ENCODE measurements around the gene ZNF133.

DNA sequence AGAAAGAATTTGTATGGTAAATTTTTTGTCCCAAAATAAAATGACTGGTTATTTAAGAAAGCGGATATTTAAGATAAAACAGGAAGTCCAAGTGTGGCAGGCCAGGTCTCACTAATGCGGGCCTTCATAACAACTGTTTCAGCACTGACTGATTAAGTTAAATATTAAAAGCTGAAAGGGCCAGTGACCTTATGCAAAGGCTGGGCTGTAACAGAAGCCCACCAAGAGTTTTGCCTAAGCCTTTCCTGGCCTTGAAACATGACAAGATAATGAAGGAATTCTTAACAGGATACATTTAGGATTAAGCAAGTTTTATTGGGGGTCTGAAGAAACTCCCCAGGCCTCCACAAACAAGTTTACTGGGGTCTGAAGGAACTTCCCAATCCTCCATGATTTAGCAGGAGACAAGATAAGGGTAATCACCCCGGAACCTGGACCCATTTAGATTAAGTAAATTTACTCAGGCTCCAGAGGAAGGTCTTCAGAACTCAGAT is 36.3 kb downstream of the ZNF133 start:
- TF ChIP-seq, protein P1, sequence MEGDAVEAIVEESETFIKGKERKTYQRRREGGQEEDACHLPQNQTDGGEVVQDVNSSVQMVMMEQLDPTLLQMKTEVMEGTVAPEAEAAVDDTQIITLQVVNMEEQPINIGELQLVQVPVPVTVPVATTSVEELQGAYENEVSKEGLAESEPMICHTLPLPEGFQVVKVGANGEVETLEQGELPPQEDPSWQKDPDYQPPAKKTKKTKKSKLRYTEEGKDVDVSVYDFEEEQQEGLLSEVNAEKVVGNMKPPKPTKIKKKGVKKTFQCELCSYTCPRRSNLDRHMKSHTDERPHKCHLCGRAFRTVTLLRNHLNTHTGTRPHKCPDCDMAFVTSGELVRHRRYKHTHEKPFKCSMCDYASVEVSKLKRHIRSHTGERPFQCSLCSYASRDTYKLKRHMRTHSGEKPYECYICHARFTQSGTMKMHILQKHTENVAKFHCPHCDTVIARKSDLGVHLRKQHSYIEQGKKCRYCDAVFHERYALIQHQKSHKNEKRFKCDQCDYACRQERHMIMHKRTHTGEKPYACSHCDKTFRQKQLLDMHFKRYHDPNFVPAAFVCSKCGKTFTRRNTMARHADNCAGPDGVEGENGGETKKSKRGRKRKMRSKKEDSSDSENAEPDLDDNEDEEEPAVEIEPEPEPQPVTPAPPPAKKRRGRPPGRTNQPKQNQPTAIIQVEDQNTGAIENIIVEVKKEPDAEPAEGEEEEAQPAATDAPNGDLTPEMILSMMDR (IDR thresholded peaks at IDR 0.05) = no peak
- TF ChIP-seq, protein P2, sequence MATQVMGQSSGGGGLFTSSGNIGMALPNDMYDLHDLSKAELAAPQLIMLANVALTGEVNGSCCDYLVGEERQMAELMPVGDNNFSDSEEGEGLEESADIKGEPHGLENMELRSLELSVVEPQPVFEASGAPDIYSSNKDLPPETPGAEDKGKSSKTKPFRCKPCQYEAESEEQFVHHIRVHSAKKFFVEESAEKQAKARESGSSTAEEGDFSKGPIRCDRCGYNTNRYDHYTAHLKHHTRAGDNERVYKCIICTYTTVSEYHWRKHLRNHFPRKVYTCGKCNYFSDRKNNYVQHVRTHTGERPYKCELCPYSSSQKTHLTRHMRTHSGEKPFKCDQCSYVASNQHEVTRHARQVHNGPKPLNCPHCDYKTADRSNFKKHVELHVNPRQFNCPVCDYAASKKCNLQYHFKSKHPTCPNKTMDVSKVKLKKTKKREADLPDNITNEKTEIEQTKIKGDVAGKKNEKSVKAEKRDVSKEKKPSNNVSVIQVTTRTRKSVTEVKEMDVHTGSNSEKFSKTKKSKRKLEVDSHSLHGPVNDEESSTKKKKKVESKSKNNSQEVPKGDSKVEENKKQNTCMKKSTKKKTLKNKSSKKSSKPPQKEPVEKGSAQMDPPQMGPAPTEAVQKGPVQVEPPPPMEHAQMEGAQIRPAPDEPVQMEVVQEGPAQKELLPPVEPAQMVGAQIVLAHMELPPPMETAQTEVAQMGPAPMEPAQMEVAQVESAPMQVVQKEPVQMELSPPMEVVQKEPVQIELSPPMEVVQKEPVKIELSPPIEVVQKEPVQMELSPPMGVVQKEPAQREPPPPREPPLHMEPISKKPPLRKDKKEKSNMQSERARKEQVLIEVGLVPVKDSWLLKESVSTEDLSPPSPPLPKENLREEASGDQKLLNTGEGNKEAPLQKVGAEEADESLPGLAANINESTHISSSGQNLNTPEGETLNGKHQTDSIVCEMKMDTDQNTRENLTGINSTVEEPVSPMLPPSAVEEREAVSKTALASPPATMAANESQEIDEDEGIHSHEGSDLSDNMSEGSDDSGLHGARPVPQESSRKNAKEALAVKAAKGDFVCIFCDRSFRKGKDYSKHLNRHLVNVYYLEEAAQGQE (IDR thresholded peaks at IDR 0.05; ENCODE audit: insufficient read depth in 1 of 2, low read depth in 2 of 2, low read length in 1 of 2) = no peak
- no peak for TF ChIP-seq POLR2AphosphoS5 (IDR thresholded peaks at IDR 0.05; ENCODE audit: low read depth, low read length)
- no peak for TF ChIP-seq SIN3A (IDR thresholded peaks at IDR 0.05; ENCODE audit: borderline replicate concordance, insufficient read depth, low read depth, low read length)
- no peak for TF ChIP-seq TCF7L2 (IDR thresholded peaks at IDR 0.05; ENCODE audit: low read depth, low read length)

Measured in Panc1 (cell line).